ENCODE measurements around the gene CDCP1. TPM values are rescaled to one million over a fixed set of nuclear protein-coding genes. Genes with fewer than 3 reads are reported as not detected.

CDCP1 gene
- total RNA-seq, 1 experiment from 2014 or later: not detected

DNA sequence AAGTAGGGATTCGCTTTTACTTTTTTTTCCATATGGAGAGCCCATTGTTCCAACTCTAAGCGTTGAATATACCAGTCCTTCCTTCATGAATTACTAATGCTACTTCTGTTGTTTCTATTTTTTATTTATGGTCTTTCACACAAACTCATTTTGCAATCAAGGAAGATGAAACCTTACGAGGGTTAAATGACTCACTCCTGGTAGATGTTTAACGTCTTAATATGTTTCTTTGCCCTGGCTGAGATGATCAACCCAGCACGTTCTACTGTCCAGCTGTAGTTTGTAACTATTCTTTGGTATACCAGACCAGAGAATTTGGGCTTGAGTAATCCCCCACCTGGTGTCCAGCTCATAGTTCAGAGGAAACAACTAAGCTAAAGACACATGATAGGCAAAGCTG, 23.1 kb downstream of the CDCP1 start:
- no peak for DNase-seq (ENCODE audit: low spot score)
- in situ Hi-C loops (cut with HindIII; ENCODE audit: low sequenced_read_pairs): no loop called here

DNA sequence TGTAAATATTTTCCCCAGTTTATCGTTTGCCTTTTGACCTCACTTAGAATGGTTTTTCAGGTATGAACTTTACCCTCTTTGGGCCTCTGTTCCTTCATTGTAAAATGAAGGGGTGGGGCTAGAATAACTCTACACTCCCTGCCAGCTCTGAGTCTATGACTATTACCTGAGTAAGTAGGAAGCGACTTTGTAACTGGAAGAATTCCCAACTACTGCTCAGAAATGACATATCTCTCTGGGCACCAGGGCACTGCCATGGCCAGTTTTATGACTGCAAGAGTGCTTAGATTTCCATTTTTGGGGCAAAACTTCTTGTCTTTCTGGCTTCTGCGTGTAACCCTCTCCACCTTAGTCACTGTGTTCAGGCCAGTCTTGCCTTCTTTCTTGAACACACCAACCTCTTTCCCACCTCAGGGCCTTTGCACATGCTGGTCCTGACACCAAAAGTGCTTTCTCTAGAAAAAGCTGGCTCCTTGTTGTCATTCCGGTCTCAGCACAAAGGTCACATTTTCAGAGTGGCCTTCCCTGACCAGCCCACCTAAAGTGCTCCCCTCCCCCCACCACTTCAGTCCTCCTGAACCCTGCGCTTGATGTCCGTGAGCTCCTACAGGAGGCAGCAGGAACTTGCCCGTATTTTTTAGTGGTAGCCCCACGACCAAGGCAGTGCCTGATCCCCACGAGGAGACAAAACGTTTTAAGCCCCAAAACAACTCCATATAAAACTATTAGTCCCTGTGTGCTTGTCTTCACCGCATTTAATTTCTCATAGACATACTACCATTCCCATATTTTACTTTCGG, 25.6 kb downstream of the CDCP1 start:
- DNase-seq (ENCODE audit: low spot score): no peak
- in situ Hi-C loops (cut with HindIII; ENCODE audit: low sequenced_read_pairs): no loop called here

DNA sequence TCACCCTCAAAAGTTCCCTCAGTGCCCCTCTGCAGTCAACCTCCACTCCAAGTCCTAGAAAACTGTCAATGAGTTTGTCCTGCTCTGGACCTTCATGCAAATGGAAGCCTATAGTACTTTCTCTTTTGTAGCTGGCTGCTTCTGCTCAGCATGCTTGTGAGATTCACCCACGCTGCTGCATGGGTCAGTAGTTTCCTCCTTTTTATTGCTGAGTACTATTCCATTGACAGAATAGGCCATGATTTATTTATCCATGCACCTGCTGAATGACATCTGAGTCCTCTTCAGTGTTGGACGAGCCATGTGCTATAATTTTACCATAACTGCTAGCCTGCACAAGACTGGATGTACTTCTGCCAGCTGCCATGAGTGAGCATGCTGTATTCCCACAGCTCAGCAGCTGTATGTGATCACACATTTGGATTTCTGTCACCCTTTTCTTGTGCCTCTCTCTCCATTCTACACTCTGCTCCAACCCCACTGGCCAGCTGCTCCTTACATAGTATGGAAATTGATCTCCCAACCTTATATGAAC, 26.3 kb downstream of the CDCP1 start:
- in situ Hi-C loops (cut with HindIII; ENCODE audit: low sequenced_read_pairs): no loop called here

DNA sequence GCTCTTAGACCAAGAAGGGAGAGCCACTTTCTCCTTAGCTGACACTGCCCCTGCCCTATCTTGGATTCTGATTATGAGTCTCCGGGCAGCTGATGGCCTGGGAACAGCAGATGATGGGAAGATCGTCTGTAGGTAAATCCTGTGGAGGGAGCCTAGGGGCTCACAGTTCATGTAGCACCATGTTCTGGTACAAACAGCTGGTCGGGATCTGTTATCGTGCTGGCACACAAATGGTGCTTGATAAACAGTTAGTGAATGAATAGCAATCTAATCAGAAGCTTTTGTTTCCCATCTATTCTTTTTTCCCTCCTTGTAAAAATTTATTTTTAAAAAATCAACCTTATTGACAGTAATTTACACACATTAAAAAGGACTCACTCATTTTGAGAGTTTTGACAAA, 26.8 kb downstream of the CDCP1 start:
- in situ Hi-C loops (cut with HindIII; ENCODE audit: low sequenced_read_pairs): no loop called here
- DNase-seq (ENCODE audit: low spot score): no peak

More for the DNA sequence above, 26.3 kb downstream of the CDCP1 start:
- no peak for DNase-seq (ENCODE audit: low spot score)

- DNase-seq (ENCODE audit: low spot score): no peak
- in situ Hi-C loops (cut with HindIII; ENCODE audit: low sequenced_read_pairs): no loop called here
Measured at GRCh38 chr3:45118615-45119071, 27.5 kb downstream of the CDCP1 start.

DNA sequence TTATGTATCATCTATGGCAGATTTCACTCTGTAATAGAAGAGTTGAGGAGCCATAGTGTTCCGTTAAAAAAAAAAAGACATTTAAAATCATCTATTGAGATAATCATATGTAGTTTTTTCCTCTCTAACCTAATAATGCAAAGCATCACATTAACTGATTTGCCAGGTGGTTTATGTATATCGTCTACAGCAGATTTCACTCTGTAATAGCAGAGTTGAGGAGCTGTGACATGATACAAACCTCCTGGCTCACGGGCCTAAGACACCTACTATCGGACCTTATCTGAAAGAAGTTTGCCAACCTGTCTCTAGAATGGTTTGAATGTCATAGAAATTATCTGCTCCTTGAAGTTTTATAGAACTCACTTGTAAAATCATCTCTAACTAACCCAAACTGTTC, 29.8 kb downstream of the CDCP1 start:
- in situ Hi-C loops (cut with HindIII; ENCODE audit: low sequenced_read_pairs): no loop called here

DNA sequence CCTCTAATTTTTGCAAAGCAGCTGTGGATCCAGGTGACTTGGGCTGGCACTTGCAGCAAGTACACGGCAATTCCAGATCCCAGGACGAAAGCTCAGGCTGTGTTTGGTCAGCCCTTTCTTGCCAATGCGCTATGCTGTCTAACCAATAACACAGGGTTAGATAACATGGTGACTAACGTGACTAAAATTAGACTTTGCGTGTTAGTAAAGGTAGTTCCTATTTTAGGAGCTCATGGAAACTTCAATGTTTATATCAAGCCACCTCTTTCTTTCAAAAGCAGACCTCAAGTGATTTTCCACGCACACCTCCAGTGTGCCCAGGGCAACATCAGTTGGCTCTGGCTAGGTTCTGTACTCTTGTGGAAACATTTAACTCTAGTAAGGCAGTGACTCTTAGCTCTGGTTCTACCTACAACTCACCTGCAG, 32.5 kb downstream of the CDCP1 start:
- in situ Hi-C loops (cut with HindIII; ENCODE audit: low sequenced_read_pairs): no loop called here

More for the DNA sequence above, 29.8 kb downstream of the CDCP1 start:
- no peak for DNase-seq (ENCODE audit: low spot score)

DNA sequence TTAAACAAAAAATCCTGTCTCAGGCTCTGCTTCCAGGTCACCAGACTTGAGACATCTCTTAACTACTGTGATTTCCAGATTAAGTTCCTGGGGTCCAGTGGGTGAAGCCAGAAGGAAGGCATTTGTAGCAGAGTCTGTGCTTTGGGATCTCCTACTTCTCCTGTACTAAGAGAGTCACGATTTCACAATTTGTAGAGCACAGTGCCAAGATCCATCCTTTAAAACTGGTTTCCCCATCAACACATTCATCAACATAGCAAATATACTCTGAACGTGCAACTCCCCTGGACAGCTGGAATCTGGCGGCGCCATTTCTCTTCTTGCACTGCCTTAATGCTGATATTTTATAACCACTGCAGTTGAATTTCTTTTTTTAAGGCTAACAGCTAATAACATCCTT, 33.2 kb downstream of the CDCP1 start:
- no peak for DNase-seq (ENCODE audit: low spot score)
- in situ Hi-C loops (cut with HindIII; ENCODE audit: low sequenced_read_pairs): no loop called here

More for the DNA sequence above, 32.5 kb downstream of the CDCP1 start:
- no peak for DNase-seq (ENCODE audit: low spot score)

- DNase-seq (ENCODE audit: low spot score): no peak
- in situ Hi-C loops (cut with HindIII; ENCODE audit: low sequenced_read_pairs): no loop called here
Measured at GRCh38 chr3:45110509-45110833, 35.7 kb downstream of the CDCP1 start.

- in situ Hi-C loops (cut with HindIII; ENCODE audit: low sequenced_read_pairs): no loop called here
- no peak for DNase-seq (ENCODE audit: low spot score)
Measured at GRCh38 chr3:45109771-45110508, 36.2 kb downstream of the CDCP1 start.

DNA sequence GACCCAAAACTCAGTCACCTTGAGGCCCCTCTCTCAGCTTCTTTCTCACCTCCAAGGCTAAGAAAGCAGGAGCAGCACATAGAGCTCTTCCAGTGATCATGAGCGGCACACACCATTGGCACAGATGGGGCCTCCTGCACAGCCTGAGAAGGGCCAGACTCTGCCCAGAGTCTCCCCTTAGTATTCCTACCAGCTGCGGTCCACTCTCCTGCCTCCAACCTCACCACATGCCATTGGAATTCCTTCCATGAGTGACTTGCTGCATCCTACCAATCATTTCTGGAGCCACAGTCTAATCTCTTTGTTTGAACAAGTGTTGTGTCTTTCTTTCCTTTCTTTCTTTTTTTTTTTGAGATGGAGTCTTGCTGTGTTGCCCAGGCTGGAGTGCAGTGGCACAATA, 39.3 kb downstream of the CDCP1 start:
- no peak for DNase-seq (ENCODE audit: low spot score)
- in situ Hi-C loops (cut with HindIII; ENCODE audit: low sequenced_read_pairs): no loop called here

DNA sequence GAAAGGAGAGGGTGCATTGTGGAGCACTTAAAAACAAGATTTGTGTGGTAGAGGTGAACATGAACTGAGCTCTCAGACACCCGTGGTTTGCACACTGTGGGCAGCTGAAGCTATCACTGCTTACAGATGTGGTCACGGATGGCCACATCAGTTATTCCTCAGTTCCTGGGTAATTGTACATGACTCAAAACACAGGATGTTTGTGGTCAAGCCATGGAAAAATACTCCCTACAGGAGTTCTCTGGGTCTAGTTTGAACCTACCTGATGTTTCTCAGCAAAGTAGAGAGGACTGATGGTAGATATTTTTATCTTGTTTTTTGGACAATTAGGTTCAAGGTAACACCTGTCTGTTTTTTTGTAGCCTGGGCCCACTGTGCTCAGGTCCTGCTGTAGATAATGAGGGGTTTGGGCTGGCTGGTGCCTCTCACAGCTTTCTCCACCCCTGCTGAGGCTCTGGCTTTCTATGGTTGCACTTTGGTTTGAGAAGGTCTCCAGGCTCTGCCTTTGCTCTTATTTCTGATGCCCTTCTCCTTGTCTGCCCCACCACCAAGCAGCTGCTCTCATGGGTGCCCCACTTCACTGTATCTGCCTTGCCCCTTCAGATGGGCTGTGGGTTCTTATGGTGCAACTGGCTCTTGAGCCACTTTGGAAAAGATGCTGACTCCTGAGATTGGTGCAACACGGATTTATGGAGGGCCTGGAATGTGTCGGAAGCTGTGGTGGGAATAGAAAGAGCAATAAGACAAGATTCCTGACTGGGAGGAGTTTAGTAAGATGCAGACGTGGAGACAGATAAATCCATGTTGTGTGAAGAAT, 40.1 kb downstream of the CDCP1 start:
- DNase-seq (ENCODE audit: low spot score): no peak
- in situ Hi-C loops (cut with HindIII; ENCODE audit: low sequenced_read_pairs): no loop called here

- in situ Hi-C loops (cut with HindIII; ENCODE audit: low sequenced_read_pairs): no loop called here
- no peak for DNase-seq (ENCODE audit: low spot score)
Measured at GRCh38 chr3:45104715-45105711, 41.2 kb downstream of the CDCP1 start.

GRCh38 chr3:45103753-45104714, 42.1 kb downstream of the CDCP1 start:
- in situ Hi-C loops (cut with HindIII; ENCODE audit: low sequenced_read_pairs): no loop called here
- DNase-seq (ENCODE audit: low spot score): no peak

DNA sequence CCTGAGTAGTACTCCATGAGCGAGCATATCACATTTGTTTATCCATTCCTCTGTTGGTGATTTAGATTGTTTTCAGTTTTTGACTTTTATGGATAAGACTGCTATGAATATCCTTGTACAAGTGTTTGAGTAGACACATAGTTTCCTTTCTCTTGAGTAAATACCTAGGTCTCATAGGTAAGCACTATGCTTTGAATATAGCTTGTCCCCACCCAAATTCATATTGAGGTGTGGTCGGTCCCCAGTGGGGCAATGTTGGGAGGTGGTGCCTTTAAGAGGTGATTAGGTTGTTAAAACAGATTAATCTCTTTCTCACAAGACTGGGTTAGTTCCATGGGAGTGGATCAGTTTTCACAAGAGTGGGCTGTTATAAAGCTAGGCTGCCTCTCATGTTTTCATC, 42.8 kb downstream of the CDCP1 start:
- no peak for DNase-seq (ENCODE audit: low spot score)
- in situ Hi-C loops (cut with HindIII; ENCODE audit: low sequenced_read_pairs): no loop called here

DNA sequence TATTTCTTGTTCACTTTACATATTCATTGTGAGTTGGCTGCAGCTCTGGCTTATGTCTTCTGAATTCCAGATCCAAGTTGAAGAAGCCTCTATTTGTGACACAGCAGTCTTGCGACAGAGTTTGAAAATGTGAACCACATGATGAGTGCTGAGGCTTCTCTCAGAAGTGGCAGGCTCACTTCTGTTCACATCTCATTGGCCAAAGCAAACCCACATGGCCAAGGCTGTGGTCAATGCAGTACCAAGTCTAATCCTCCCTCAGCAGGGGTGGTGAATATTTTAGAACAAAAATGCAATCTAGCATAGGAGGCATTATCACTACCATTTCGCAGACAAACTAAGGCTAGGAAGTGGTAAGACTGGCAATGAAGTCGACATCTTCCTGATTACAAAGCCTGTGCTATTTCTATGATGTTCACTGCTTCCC, 45.2 kb downstream of the CDCP1 start:
- no peak for DNase-seq (ENCODE audit: low spot score)

DNA sequence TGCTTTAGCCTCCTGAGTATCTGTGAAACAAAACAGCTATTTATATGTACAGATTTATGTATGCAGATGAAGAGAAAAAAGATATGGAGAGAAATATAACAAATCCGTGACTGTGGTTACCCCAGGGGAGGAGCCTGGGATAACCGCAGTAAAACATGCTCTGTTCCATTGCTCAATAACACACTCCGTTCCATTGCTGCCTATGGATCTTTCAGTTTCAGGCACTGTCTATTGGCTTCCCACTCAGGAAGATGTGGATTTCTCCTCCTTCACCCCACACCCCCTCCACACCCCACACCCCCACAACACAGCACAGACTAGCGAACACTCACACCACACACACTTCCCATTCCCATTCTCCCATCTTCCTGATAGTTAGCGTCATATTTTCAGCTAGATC, 47.9 kb downstream of the CDCP1 start:
- no peak for DNase-seq (ENCODE audit: low spot score)
- in situ Hi-C loops (cut with HindIII; ENCODE audit: low sequenced_read_pairs): no loop called here

More for the DNA sequence above, 45.2 kb downstream of the CDCP1 start:
- in situ Hi-C loops (cut with HindIII; ENCODE audit: low sequenced_read_pairs): no loop called here

Measured in G401 (cell line).